Neural progenitor cell (in vitro differentiated cells): ENCODE data around the gene STK39. TPM values are rescaled to one million over a fixed set of nuclear protein-coding genes. Genes with fewer than 3 reads are reported as not detected.

ENCODE experiments used
- DNase-seq: peaks from one replicate; pipeline ENCODE4 v3.0.0-alpha.2; 2016; ENCODE audit warnings: low spot score
- H2AFZ ChIP-seq: fragments of 200-600 bp; sonication (generic); replicated peaks from 2 replicates; pipeline ENCODE4 v1.6.1; 2016; ENCODE audit warnings: antibody characterized with exemption
- H3F3A ChIP-seq: fragments of 200-600 bp; sonication (generic); 2 replicates; pipeline ENCODE4 v1.6.1; 2016; ENCODE audit warnings: antibody characterized with exemption, low read depth
- H3K27ac ChIP-seq: fragments of 200-600 bp; sonication (generic); 2 replicates; pipeline ENCODE4 v1.5.1; 2016; ENCODE audit warnings: mild to moderate bottlenecking
- H3K27me3 ChIP-seq: fragments of 200-600 bp; sonication (generic); 2 replicates; pipeline ENCODE4 v1.6.1; 2016; ENCODE audit warnings: mild to moderate bottlenecking, moderate library complexity
- H3K36me3 ChIP-seq: fragments of 200-600 bp; sonication (generic); 2 replicates; pipeline ENCODE4 v1.5.1; 2016
- H3K4me1 ChIP-seq: fragments of 200-600 bp; sonication (generic); 2 replicates; pipeline ENCODE4 v1.6.1; 2016; ENCODE audit warnings: mixed run types
- H3K4me2 ChIP-seq: fragments of 200-600 bp; sonication (generic); 2 replicates; pipeline ENCODE4 v1.6.1; 2016
- H3K4me3 ChIP-seq: fragments of 200-600 bp; sonication (generic); 2 replicates; pipeline ENCODE4 v1.5.1; 2016
- H3K79me2 ChIP-seq: fragments of 200-600 bp; sonication (generic); 2 replicates; pipeline ENCODE4 v1.6.1; 2016; ENCODE audit warnings: low read depth
- H3K9ac ChIP-seq: fragments of 200-600 bp; sonication (generic); 2 replicates; pipeline ENCODE4 v1.6.1; 2016
- H3K9me3 ChIP-seq: fragments of 200-600 bp; sonication (generic); 2 replicates; pipeline ENCODE4 v1.5.1; 2016; ENCODE audit warnings: low read depth
- H4K20me1 ChIP-seq: fragments of 200-600 bp; sonication (generic); 2 replicates; pipeline ENCODE4 v1.6.1; 2016; ENCODE audit warnings: low read depth
- H3K27ac Mint-ChIP-seq: 3 replicates; pipeline ENCODE4 v1.8.0; 2021; ENCODE audit warnings: mixed read lengths
- H3K27me3 Mint-ChIP-seq: 2 replicates; pipeline ENCODE4 v1.8.0; 2022; ENCODE audit warnings: low read depth, mild to moderate bottlenecking, inconsistent platforms, moderate library complexity, mixed read lengths; ENCODE audit not compliant: insufficient read depth
- H3K36me3 Mint-ChIP-seq: 3 replicates; pipeline ENCODE4 v1.8.0; 2021; ENCODE audit warnings: mixed read lengths
- H3K4me1 Mint-ChIP-seq: 3 replicates; pipeline ENCODE4 v1.8.0; 2021; ENCODE audit warnings: mixed read lengths
- H3K4me3 Mint-ChIP-seq: 3 replicates; pipeline ENCODE4 v1.8.0; 2021; ENCODE audit warnings: mild to moderate bottlenecking, moderate library complexity, mixed read lengths
- H3K9me3 Mint-ChIP-seq: 3 replicates; pipeline ENCODE4 v1.8.0; 2020; ENCODE audit warnings: mixed read lengths
- EZH2 ChIP-seq: fragments of 200-600 bp; sonication (generic); IDR thresholded peaks from 2 replicates; pipeline ENCODE4 v1.6.1; 2017; ENCODE audit warnings: antibody characterized with exemption, mild to moderate bottlenecking, moderate library complexity
- EZH2phosphoT487 ChIP-seq: fragments of 200-600 bp; sonication (generic); IDR thresholded peaks from 2 replicates; pipeline ENCODE4 v1.6.1; 2017; ENCODE audit warnings: antibody characterized with exemption
- small RNA-seq: library from RNA; depleted of rRNA; stranded (forward); fragments of <200 nt; gene quantifications from one replicate; pipeline ENCODE3, GENCODE V24; 2015
- total RNA-seq: library from RNA; depleted of rRNA; stranded (reverse); fragments of >200 nt; gene quantifications from 2 replicates; pipeline ENCODE4 v1.2.3, GENCODE V29; 2015; ENCODE audit warnings: low replicate concordance
- TF ChIP-seq, protein P1 (sequence below): fragments of 200-600 bp; sonication (generic); IDR thresholded peaks from 2 replicates; pipeline ENCODE4 v1.5.1; 2017; ENCODE audit warnings: antibody characterized with exemption, mild to moderate bottlenecking

The STK39 gene
- total RNA-seq, 1 donor from 2014 or later = 23.8 TPM

DNA sequence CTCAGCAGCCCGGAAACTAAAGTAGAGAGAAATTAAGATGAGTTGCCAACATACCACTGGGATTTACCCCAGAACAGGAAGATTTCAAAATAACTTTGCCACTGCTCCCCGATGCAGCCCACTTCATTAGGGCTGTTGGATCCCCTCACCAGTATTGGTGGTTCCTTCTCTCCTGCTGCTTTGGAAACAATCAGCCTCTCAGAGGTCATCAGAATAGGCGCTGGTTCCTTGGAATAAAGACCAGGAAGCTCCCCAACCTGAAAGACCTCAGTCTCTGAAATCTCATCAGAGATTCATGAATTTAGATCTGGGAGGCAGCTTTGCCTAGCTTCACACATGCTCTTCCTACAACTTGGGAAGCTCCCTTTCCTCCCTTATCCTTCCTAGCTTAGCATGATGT lies 332.4 kb downstream of the STK39 start:
- Mint-ChIP-seq H3K9me3 (no peaks in the 10 kb centered on the region), H3K4me1 (peaks cover 8% of the 10 kb centered on the region), H3K27me3 (no peaks in the 10 kb centered on the region), H3K4me3 (no peak overlapping the region), H3K36me3 (no peaks in the 10 kb centered on the region), H3K27ac (no peak overlapping the region)
- peak overlapping the region; percentile 95 for H2AFZ ChIP-seq
- H3F3A ChIP-seq = peaks cover 17% of the 10 kb centered on the region
- H3K79me2 ChIP-seq = no peaks in the 10 kb centered on the region
- H3K4me2 ChIP-seq = peak overlapping the region; percentile 47
- no peaks in the 10 kb centered on the region for H3K9me3 ChIP-seq
- no peaks in the 10 kb centered on the region for H4K20me1 ChIP-seq
- no peak overlapping the region for H3K4me3 ChIP-seq
- H3K36me3 ChIP-seq = no peaks in the 10 kb centered on the region
- no peak overlapping the region for H3K9ac ChIP-seq
- peak overlapping the region; percentile 70 for H3K27ac ChIP-seq
- no peaks in the 10 kb centered on the region for H3K27me3 ChIP-seq
- peaks cover 18% of the 10 kb centered on the region for H3K4me1 ChIP-seq
- no peak for TF ChIP-seq EZH2phosphoT487
- no peak for TF ChIP-seq EZH2
- TF ChIP-seq, protein P1, sequence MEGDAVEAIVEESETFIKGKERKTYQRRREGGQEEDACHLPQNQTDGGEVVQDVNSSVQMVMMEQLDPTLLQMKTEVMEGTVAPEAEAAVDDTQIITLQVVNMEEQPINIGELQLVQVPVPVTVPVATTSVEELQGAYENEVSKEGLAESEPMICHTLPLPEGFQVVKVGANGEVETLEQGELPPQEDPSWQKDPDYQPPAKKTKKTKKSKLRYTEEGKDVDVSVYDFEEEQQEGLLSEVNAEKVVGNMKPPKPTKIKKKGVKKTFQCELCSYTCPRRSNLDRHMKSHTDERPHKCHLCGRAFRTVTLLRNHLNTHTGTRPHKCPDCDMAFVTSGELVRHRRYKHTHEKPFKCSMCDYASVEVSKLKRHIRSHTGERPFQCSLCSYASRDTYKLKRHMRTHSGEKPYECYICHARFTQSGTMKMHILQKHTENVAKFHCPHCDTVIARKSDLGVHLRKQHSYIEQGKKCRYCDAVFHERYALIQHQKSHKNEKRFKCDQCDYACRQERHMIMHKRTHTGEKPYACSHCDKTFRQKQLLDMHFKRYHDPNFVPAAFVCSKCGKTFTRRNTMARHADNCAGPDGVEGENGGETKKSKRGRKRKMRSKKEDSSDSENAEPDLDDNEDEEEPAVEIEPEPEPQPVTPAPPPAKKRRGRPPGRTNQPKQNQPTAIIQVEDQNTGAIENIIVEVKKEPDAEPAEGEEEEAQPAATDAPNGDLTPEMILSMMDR = no peak
- no peak for DNase-seq

DNA sequence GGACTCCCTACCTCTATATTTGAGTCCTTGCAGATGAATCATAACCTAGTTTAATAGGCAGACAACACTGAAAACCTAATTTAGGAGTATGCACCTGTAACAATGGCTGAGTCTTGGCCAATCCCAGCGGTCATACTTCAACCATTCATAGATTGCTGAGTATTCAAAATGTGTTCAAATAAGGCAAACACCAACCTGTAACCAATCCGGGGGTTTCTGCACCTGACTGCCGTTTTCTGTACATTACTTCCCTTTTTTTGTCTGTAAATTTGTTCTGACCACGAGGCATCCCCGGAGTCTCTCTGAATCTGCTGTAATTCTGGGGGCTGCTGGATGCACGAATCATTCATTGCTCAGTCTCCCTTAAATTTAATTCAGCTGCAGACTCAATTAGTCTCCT lies 338.6 kb downstream of the STK39 start:
- Mint-ChIP-seq H3K36me3 (no peaks in the 10 kb centered on the region), H3K4me3 (no peak overlapping the region), H3K4me1 (no peaks in the 10 kb centered on the region), H3K9me3 (no peaks in the 10 kb centered on the region), H3K27ac (no peak overlapping the region), H3K27me3 (no peaks in the 10 kb centered on the region)
- Histone ChIP-seq H3K4me1 (no peaks in the 10 kb centered on the region), H3K9ac (no peak overlapping the region), H3K4me3 (no peak overlapping the region), H3K27me3 (no peaks in the 10 kb centered on the region), H2AFZ (no peak overlapping the region), H4K20me1 (no peaks in the 10 kb centered on the region), H3K36me3 (no peaks in the 10 kb centered on the region), H3F3A (no peaks in the 10 kb centered on the region), H3K79me2 (no peaks in the 10 kb centered on the region), H3K9me3 (no peaks in the 10 kb centered on the region), H3K4me2 (no peak overlapping the region), H3K27ac (no peak overlapping the region)
- DNase-seq = no peak
- TF ChIP-seq EZH2phosphoT487 (no peak), EZH2 (no peak)
- TF ChIP-seq, protein P1 = no peak

DNA sequence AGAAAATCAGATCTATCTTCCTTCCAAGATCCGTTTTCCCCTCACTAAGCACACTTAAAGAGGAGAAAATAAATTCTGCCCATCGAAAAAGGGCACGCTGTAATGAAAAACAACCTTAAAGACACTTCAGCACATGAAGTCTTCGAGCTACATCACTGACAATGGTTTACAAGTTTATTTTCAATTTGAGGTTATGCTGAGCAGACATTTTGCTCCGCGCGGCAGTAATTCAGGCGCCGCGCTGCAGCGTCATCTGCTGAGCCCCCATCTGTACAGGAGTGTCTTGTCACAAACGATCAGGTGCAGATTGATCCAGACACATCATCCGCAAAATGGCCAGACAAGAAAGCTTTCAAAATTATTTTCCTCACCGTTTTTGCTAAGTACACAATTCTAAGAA lies 341.7 kb downstream of the STK39 start:
- Mint-ChIP-seq H3K4me3 (no peak overlapping the region), H3K36me3 (no peaks in the 10 kb centered on the region), H3K9me3 (no peaks in the 10 kb centered on the region), H3K4me1 (no peaks in the 10 kb centered on the region), H3K27me3 (no peaks in the 10 kb centered on the region), H3K27ac (no peak overlapping the region)
- Histone ChIP-seq H3K4me1 (no peaks in the 10 kb centered on the region), H3K79me2 (no peaks in the 10 kb centered on the region), H3K9me3 (no peaks in the 10 kb centered on the region), H3F3A (no peaks in the 10 kb centered on the region), H3K36me3 (no peaks in the 10 kb centered on the region), H4K20me1 (no peaks in the 10 kb centered on the region), H3K4me2 (no peak overlapping the region), H3K9ac (no peak overlapping the region), H3K4me3 (no peak overlapping the region), H2AFZ (no peak overlapping the region), H3K27ac (no peak overlapping the region), H3K27me3 (no peaks in the 10 kb centered on the region)
- TF ChIP-seq EZH2 (no peak), EZH2phosphoT487 (no peak)
- TF ChIP-seq, protein P1 = no peak
- no peak for DNase-seq

Small RNAs within 50 kb of the gene (small RNA-seq; reads per million reads assigned to genes)
- gene AC067940.1 = 0.52 reads per million, percentile 56 among the genes with 10 or more reads in this experiment

Other genes with a start within 250 kb of the STK39 start
- gene CERS6, start 208.7 kb upstream of the STK39 start, total RNA-seq = 35.7 and 50.8 TPM in 2 replicates